ENCODE data around the gene KBTBD4.

DNA sequence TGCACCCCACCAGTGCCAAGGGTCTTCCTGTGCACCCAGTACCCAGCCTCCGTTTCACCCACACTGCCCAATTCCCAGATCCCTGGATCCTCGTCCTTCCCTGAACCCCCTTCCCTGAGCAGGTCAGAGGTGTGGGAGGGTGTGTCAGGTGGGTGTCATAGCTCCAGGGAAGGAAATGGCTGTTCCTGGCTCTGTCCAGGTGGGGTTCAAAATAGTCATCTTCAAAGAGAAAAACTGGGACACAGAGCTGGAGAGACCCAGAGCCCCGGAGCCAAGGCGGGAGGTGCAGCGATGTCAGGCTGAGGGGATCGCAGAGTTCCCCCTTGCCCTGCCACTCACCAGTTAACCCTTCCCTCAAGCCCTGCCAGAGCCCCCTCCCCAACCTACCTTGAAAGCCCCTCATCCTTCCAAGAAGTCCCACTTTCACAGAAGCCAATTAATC is 14.7 kb upstream of the KBTBD4 start:
- TF ChIP-seq, protein P1, sequence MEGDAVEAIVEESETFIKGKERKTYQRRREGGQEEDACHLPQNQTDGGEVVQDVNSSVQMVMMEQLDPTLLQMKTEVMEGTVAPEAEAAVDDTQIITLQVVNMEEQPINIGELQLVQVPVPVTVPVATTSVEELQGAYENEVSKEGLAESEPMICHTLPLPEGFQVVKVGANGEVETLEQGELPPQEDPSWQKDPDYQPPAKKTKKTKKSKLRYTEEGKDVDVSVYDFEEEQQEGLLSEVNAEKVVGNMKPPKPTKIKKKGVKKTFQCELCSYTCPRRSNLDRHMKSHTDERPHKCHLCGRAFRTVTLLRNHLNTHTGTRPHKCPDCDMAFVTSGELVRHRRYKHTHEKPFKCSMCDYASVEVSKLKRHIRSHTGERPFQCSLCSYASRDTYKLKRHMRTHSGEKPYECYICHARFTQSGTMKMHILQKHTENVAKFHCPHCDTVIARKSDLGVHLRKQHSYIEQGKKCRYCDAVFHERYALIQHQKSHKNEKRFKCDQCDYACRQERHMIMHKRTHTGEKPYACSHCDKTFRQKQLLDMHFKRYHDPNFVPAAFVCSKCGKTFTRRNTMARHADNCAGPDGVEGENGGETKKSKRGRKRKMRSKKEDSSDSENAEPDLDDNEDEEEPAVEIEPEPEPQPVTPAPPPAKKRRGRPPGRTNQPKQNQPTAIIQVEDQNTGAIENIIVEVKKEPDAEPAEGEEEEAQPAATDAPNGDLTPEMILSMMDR (IDR thresholded peaks at IDR 0.05 in 2 of 3, conservative IDR thresholded peaks at IDR 0.05 in 1 of 3; ENCODE audit: borderline replicate concordance in 1 of 3, insufficient read depth in 1 of 3, low read depth in 2 of 3, low read length in 2 of 3) = no peak
- TF ChIP-seq POLR2AphosphoS5 (IDR thresholded peaks at IDR 0.05; ENCODE audit: low read depth, low read length) = no peak
- TF ChIP-seq YY1 (IDR thresholded peaks at IDR 0.05; ENCODE audit: extremely low read depth, insufficient replicate concordance, low read depth, low read length) = no peak
- no peak for TF ChIP-seq POLR2A (IDR thresholded peaks at IDR 0.05; ENCODE audit: borderline replicate concordance, extremely low read depth, insufficient read depth, insufficient read length)
- TF ChIP-seq EZH2 (IDR thresholded peaks at IDR 0.05) = no peak

Measured in HCT116 (cell line).